HG03064 (cell line): ENCODE measurements around the gene TXN2.
"Not testable (repeated sequence)": the region's sequence is repeated elsewhere in the genome, so short reads cannot be mapped to it uniquely, and the experiment has no call there.

Source experiments
- ATAC-seq: cut with Tn5 transposase; IDR thresholded peaks from one replicate; pipeline ENCODE4 v1.9.1; 2021; ENCODE audit warnings: low read depth; ENCODE audit not compliant: unreplicated experiment

TXN2 gene

DNA sequence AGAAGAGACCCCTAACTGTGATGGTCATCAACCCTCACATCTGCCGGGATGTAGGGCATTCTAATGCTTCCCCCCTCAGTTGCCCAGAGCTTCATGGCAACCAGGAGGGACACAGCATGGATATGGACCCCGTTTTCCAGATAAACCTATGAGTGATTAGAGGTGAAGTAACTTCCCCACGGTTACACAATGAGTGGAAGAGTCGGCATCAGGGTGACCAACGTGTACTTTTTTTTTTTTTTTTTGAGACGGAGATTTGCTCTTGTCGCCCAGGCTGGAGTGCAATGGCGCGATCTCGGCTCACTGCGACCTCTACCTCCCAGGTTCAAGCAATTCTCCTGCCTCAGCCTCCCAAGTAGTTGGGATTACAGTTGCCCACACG, 25.0 kb downstream of the TXN2 start:
- no peak for ATAC-seq

DNA sequence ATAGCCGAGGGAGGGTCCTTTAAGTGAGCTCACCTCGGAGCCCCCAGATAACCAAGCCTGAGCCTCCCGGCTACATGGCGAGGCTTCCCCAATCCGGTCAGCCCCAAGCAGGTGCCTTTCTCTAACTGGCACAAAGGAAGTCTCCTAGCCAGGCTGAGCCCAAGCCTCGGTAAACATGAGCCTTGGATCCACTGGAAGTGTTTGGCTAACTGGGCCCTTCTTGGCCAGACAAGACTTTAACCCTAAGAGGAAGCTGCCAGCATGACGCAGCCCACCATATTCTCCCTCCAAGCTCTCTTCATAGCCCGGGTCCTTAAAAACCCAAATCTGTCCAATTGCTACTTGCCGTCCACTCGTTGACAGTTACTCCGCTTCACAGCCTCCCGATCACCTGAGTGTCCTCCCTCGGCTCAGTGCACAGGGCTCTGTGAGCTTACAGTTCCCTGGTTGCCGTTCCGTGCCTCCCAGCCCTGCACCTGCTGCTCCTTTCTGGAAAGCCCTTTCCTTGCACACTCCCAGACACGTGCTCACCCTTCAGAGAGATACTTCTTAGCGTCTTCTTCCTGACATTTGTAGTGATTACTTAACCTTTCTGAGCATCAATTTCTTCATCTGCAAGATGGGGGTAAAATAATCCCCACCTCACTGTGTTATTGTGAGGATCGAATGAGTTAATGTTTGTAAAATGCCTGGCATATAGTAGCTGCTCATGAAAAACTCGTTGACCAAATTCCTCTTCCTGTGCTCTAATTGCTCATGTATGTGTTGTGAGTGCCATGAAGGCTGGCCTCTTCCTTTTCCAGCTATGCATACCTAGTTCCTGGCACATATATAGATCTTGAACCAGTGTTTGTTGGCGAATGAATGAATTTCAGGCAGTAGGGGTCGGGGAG, 25.6 kb downstream of the TXN2 start:
- no peak for ATAC-seq

DNA sequence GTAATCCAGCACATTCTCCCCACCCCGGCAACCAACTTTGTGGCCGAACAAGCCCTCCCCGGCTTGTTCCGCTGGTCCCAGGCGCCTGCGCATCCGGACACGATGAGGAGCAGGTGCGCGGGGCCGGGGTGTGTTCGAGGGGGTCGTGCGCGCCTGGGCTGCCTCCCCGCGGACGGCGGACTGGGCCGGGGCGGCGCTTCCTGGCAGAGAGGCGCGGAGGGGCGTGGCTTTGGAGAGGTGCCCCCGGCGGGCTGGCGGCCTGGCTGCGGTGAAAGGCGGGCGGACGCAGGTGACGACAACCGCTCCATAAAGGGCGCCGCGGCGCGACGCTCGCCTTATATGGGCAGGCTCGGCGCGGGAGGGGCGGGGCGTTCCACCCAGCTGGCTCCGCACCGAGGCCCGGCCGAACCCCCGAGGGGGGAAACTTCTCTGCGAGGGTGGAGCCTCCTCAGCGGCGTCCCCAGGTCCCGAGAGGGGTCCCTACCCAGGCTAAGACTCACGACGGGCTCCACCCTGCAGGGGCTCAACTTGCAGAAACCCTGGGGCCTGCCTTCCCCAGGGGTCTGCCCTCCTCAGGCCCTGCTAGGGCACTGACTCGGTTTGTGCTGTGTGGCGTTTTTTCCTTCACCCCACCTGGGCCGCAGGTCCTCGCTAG, 26.4 kb downstream of the TXN2 start:
- peak; percentile 41 for ATAC-seq

DNA sequence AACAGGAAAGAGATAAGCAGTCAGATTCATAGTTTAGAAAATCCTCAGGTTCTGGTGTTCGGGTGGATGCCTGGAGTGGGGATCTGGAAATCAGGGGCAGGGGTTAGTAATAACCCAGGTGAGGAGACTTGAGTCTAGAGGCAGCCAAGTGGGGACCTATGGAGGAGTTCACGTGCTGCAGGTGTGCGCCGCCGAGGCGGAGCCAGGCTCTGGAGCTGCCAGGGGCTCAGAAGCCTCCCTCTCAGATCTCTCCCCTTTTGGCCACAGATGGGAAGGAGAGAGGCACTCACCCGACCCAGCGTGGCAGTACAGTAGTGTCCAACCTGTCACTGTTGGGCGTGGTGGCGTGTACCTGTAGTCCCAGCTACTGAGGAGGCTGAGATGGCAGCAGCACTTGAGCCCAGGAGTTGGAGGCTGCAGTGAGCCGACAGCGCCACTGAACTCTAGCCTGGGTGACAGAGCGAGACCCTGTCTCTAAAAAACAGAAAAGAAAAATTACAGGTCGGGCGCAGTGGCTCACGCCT, 27.5 kb downstream of the TXN2 start:
- ATAC-seq, result no peak

DNA sequence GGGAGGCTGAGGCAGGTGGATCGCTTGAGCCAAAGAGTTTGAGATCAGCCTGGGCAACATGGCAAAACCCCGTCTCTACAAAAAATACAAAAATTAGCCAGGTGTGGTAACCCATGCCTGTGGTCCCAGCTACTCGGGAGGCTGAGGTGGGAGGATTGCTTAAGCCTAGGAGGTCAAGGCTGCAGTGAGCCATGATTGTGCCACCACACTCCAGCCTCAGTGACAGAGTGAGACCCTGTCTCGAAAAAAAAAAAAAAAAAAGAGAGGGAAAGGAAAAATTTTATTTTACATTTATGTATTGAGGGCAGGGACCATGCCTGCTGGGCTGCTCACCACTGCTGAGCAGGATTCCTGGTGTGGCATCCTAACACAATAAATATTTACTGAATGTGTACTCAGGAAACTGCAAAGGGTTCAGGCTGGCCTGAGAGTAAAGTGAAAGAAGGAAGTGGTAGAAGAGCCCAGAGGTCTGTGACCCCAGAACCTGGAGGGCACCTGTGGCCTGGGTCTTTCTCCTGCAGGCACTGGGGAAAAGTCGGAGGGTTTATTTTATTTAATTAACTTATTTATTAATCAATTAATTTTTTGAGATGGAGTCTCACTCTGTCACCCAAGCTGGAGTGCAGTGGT, 28.3 kb downstream of the TXN2 start:
- ATAC-seq, result not testable (repeated sequence)

DNA sequence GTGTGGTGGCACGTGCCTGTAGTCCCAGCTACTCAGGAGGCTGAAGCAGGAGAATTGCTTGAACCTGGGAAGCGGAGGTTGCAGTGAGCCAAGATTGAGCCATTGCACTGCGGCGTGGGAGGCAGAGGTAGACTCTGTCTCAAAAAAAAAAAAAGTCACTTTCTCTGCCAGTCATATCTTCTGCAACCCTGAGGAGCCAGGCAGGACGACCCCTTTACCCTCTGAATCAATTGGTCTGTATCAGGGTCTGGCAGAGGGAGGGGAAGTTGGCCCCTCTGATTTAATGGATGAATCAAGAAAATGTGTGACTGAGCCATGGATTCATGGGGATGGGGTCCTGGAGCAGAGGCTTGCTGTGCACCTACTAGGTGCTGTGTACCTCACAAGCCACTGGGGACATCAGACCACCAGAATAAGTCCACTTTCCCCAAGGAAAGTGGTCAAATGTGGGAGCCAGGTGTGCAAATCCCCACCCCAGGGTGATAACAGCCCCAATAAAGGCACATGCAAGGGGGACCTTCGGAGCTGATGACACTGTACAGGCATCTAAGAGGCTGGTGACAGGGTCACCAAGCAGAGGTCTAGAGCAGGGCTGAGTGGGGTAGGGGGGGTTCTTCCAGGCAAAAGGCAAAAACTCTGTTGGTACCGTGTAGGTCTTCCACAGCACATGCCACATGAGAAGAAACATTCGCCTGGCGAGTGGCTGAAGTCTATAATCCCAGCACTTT, 29.0 kb downstream of the TXN2 start:
- no peak for ATAC-seq

DNA sequence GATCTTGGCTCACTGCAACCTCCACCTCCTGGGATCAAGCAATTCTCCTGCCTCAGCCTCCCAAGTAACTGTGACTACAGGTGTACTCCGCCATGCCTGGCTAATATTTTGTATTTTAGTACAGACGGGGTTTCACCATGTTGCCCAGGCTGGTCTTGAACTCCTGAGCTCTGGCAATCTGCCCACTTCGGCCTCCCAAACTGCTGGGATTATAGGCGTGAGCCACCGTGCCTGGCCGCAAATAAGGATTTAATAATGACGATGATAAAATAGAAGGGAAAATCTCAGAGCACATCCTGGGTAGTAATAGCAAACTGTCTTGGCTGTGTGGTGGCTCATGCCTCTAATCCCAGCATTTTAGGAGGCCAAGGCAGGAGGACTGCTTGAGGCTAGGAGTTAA, 30.5 kb downstream of the TXN2 start:
- ATAC-seq, result not testable (repeated sequence)

DNA sequence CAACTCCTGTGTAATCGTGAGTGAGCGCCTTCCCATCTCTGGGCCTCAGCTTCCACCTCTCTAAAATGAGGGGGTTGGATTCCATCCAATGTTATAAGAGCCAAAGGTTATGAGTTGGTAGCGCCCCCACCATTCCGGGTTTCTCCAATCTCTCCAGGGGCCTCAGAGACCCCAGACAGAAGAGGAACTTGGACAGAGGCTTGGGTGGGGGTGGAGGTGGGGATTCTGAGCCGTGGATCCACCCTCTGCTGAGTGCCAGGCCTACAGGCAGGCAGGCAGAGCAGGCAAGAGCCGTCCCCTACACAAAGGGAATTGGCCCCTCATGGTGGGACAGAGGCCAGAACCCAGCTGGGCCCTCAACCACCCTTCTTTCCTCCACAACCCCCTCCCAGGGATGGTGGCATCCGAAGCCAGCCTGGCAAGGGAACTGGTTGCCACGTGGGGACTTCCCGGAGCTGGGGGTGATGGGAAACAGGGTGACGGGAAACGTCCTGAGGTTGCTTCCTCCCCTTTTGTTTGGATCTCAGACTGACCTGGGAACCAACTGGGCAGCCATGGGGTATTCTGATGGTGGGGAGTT, 31.8 kb downstream of the TXN2 start:
- ATAC-seq, result no peak

DNA sequence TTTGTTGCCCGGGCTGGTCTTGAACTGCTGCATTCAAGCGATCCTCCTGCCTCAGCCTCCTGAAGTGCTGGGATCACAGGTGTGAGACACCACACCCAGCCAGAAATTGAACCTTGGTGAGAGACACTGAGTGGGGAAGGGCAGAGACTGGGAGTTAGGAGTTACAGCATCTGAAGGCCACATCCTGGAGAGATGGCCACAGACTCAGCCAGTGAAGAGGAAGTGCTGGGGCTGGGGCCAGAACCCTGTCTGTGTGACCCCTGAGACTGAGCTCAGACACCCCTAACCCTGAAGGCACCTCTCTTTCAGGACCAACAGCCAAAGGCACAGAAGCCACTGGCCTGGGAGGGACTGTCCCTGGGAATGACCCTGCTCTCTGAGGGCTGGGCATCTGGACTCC, 33.8 kb downstream of the TXN2 start:
- ATAC-seq, result no peak

DNA sequence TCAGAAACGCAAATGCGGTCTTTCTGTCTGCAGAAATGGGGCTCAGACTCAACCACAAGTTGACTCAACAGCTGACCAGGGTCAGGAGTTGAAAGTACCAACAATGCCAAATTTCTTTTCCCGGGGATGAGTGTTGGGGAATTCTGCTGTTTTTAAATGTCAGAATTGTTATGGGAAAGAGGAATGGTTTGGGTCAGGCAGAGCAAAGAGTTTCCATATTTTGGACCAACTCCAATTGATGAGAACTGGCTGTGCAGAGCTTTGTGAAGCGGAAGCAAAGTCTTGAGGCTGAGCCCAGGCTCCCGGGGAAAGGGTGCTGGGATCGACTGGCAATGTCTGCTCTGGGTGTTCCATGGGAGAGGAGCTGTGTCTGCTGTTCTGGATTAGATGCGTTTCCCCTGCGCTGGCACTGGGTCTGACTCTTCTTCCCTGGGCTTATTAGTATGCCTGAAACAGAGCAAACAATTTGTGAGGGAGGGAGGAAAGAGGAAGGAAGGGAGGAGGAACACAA, 36.2 kb downstream of the TXN2 start:
- ATAC-seq, result no peak

DNA sequence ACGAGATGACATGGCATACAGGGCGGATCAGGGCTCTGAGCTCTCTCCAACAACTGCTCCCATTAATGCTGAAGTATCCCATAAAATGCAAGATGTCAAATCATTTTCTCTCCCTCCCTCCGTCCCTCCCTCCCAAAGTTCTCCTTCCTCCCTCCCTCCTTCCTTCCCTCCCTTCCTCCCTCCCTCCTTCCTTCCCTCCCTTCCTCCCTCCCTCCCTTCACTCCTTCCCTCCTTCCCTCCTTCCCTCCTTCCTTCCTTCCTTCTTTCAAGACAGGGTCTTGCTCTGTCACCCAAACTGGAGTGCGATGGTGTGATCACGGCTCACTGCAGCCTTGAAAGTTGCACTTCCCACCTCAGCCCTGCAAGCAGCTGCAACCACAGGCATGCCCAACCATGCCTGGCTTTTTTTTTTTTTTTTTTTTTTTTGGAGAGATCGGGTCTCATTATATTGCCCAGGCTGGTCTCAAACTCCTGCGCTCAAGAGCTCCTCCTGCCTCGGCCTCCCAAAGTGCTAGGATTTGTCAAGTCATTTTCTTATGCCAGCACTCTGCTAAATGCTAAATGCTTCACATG, 38.2 kb downstream of the TXN2 start:
- no peak for ATAC-seq

DNA sequence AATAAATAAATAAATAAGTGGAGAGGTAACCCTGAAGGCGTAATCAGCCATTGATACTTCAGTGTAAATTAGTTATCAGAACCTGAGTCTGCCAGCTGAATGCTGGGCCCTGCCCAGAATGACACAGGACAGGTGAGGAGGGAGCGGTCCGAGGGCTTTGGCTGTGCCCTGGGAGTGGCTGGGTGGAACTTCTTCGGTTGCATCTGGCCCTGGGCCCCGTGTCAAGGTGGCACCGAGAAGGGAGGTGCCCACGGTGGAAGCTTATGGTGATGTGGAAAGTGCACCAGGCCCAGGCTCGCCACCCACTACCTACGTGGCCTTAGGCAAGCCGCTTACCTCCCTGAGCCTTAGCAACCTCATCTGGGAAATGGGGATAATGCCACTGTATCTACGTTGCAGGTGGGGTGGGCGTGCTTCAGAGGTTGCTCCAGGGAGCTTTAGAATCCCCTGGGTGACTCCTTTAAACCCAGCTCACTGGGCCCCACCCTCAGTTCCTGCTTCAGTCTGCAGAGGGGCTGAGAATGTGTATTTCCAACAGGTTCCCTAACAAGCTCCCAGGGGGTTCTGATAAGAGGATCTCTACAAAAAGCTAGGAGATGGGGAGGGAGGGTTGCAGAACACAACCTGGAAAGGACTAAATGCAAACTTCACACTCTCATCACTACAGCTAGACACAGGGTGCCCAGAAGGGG, 38.8 kb downstream of the TXN2 start:
- ATAC-seq, result no peak

DNA sequence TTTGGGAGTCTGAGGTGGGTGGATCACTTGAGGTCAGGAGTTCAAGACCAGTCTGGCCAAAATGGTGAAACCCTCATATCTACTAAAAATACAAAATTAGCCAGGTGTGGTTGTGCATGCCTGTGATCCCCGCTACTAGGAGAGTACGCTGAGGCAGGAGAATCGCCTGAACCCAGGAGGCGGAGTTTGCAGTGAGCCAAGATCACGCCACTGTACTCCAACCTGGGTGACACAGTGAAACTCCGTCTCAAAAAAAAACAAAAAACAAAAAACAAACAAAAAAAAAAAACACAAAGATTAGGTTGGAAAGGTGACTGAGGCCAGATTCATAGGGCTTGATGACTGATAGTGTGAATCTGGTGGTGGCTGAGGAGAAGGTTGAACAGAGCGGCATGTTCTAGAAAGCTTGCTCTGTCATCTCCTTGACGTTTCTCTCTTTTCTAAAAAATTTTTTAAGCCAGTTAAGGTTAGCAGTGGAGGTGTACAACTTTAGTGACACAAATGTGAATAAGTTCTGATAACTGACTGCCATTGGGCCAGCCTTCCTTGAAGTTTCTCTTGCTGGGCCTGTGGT, 40.9 kb downstream of the TXN2 start:
- ATAC-seq, result no peak

DNA sequence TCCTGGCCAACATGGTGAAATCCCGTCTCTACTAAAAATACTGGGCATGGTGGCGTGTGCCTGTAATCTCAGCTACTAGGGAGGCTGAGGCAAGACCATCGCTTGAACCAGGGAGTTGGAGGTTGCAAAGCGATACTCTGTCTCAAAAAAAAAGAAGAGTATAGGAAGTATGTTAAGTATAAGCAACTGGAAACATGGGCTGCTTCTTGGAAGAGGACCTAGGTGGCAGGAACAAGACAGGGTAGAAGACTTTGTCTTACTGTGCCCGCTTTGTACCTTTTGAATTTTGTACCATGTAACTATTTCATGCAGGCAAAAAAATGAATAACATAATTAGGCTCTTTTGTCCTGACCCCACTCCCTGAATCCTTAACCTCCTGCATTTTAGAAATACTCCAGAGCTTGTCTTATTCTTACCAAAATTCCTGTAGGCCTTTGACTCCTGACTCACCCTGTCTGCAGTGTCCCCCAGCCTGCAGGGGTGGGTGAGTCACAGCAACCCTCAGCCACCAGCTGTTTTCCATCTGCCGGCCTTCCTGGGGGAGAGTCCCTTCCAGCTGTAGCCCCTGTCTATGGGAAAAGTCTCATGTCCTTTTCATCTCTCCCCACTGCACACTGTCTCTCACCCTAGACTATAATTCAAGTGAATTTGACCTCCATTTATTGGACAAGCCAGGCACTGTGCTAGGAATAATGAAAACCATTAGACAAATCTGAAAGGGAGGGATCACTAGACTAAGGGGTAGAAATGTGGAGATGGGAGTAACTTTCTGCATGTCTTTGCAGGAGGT, 41.8 kb downstream of the TXN2 start:
- no peak for ATAC-seq

DNA sequence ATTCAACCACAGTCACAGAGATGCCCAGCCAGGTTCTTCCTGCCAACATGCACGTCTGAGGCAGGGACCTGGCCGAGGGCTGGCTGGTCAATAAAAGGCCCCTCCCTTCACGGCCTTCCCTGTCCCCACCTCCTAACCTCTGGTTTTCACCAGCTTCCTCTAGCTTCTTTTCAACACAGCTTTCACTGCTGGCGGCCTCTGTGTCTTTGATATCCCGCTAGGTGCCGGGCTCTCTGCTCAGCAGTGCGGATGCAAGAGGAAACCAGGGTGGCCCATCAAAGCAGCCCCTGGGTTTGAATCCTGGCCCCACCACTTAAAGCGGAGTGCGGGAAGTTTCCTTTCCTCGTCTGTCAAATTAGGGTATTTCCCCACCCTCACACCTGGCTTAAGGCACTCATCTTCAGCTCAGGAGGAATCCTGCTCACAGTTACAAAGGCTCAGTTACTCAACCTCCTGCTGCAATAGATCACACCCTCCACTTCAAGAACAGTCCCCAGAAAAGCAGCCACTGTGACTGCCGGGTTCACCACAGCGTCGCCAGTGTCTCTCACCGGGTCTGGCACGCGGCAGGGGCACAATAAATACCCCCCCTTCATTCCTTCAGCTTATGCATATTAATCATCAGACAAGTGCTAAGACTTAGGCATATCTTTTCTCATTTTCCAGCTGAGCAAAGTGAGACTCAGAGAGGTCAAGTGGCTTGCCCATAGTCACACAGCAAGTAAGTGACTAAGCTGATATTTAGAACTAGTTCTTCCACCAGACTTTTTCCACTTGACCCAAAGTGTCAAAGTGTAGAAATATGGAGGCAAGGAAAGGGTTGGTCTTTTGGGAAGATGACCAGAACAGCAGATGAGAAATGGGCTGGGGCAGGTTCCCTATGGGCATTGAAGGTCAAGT, 45.7 kb downstream of the TXN2 start:
- peak; percentile 68 for ATAC-seq

DNA sequence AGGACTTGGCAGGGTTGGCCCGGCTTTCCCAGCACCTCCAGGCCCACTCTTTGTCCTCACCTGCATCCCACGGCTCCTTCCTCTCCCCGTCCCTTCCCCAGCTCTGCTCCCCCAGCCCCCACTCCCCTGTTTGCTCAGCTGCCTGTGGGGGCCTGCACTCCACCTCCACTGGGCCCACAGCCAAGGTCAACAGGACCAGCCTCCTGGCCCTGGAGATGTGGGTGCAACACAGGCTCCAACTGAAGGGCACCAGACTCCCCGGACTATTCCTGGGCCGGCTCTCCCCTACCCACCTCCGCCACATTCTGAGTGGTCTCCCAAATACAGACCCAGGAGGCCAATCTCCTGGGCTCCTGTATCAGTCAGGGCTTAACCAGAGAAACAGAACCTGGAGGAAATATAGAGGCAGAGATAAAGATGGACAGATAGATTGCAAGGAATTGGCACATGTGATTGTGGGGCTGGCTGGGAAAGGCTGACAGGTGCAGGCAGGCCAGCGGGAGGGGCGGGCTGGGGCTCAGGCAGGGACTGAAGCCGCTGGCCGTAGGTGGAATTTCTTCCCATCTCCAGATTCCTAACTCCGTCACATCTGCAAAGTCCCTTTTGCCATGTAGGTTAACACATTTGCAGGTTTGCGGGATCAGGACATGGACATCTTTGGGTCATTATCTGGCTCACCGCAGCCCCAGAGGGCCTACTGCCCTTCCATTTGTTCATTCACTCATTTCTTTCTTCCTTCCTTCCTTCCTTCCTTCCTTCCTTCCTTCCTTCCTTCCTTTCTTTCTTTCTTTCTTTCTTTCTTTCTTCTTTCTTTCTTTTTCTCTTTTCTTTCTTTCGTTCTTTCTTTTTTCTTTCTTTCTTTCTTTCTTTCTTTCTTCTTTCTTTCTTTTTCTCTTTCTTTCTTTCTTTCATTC, 47.9 kb downstream of the TXN2 start:
- ATAC-seq, result no peak
